Airway epithelial cell (primary cell): ENCODE data around the gene RBM12. TPM values are rescaled to one million over a fixed set of nuclear protein-coding genes. Genes with fewer than 3 reads are reported as not detected.

Experiments used
- total RNA-seq: library from RNA; depleted of rRNA; stranded (reverse); fragments of >200 nt; gene quantifications from 2 replicates; pipeline ENCODE4 v1.2.3, GENCODE V29; 2015

The RBM12 gene
- total RNA-seq = 28.3 and 37.2 TPM in 2 replicates

GRCh38 chr20:35664466-35665206 is at the start of gene RBM12, which contains the start of gene CPNE1:
TSS of gene RBM12 (minus strand) at chr20:35664900. CDS start at chr20:35655322, 9,578 bp downstream.
TSS of gene CPNE1 (minus strand) at chr20:35664900. CDS start at chr20:35632923, 31,977 bp downstream.

GRCh38 chr20:35699127-35699956 is 34.6 kb upstream of the RBM12 start, which contains the start of the genes NFS1 and ROMO1:
TSS of gene NFS1 (minus strand) at chr20:35699352. CDS start at chr20:35699288, 64 bp downstream.
TSS of gene ROMO1 (plus strand) at chr20:35699405. CDS start at chr20:35699633, 228 bp downstream.

GRCh38 chr20:35615667-35616464 is 48.8 kb downstream of the RBM12 start, which contains the start of gene SPAG4:
TSS of gene SPAG4 (plus strand) at chr20:35615829. CDS start at chr20:35616004, 175 bp downstream.

Other genes starting within 250 kb of the RBM12 start
- 0.85 and 0.93 TPM in 2 replicates for gene GDF5, start 226.7 kb downstream of the RBM12 start, total RNA-seq
- 41.6 and 42.9 TPM in 2 replicates for gene CEP250, start 209.3 kb downstream of the RBM12 start, total RNA-seq
- gene C20orf173, start 135.2 kb downstream of the RBM12 start, total RNA-seq = not detected in 2 replicates
- 169 and 191 TPM in 2 replicates for gene ERGIC3, start 122.8 kb downstream of the RBM12 start, total RNA-seq
- gene SPAG4, start 49.1 kb downstream of the RBM12 start, total RNA-seq = 1.5 and 2.5 TPM in 2 replicates
- 71.3 and 76.1 TPM in 2 replicates for gene CPNE1, start within 50 bp of the RBM12 start, total RNA-seq
- gene NFS1, start 34.5 kb upstream of the RBM12 start, total RNA-seq = 18.4 and 32.9 TPM in 2 replicates
- gene ROMO1, start 34.5 kb upstream of the RBM12 start, total RNA-seq = 448 and 762 TPM in 2 replicates
- 120 and 127 TPM in 2 replicates for gene RBM39, start 77.4 kb upstream of the RBM12 start, total RNA-seq
- 25.4 and 32.2 TPM in 2 replicates for gene PHF20, start 107.1 kb upstream of the RBM12 start, total RNA-seq